Sigmoid colon (tissue), 7 donors: Measurements from ENCODE around the gene KCNJ9. TPM values are rescaled to one million over a fixed set of nuclear protein-coding genes. Genes with fewer than 3 reads are reported as not detected.

Experiments used
- DNase-seq: peaks from one replicate; pipeline ENCODE4 v3.0.0-alpha.2; 2019
- H3K27ac ChIP-seq, 4 donors: fragments of 200-600 bp; sonication (generic); one replicate each; pipeline ENCODE4 v1.5.1; 2016 to 2019; ENCODE audit warnings: mild to moderate bottlenecking in 1 of 4
- H3K27me3 ChIP-seq, 3 donors: fragments of 200-600 bp; sonication (generic); one replicate each; pipeline ENCODE4 v1.5.1; 2019; ENCODE audit warnings: mild to moderate bottlenecking in 1 of 3
- H3K36me3 ChIP-seq, 4 donors: fragments of 200-600 bp; sonication (generic); one replicate each; pipeline ENCODE4 v1.5.1; 2016 to 2019
- H3K4me1 ChIP-seq, 4 donors: fragments of 200-600 bp; sonication (generic); one replicate each; pipeline ENCODE4 v1.5.1; 2017 to 2019
- H3K4me3 ChIP-seq, 4 donors: fragments of 200-600 bp; sonication (generic); one replicate each; pipeline ENCODE4 v1.5.1; 2017 to 2019; ENCODE audit warnings: mild to moderate bottlenecking in 2 of 4, moderate library complexity in 1 of 4
- H3K9me3 ChIP-seq, 4 donors: fragments of 200-600 bp in 3 of 4; sonication (generic) in 3 of 4; one replicate each; pipeline versions ENCODE4 v1.5.1 to v1.6.1; 2013 to 2019
- EP300 ChIP-seq, 4 donors: sonication (generic); formaldehyde crosslinking; IDR thresholded peaks; one replicate each; pipeline ENCODE4 v1.6.1; 2017; ENCODE audit warnings: antibody characterized with exemption in 4 of 4
- POLR2A ChIP-seq, 2 donors: fragments of 450-650 bp; IDR thresholded peaks; one replicate each; pipeline ENCODE4 v1.6.1; 2016; ENCODE audit warnings: antibody characterized with exemption in 2 of 2, mild to moderate bottlenecking in 2 of 2, moderate library complexity in 2 of 2
- POLR2AphosphoS5 ChIP-seq, 4 donors: sonication (generic); formaldehyde crosslinking; IDR thresholded peaks; one replicate each; pipeline ENCODE4 v1.6.1; 2017; ENCODE audit warnings: antibody characterized with exemption in 4 of 4
- WGBS, 2 donors: extraction: QIAGEN DNeasy Blood & Tissue Kit; methylation state at CpG; one replicate each; pipeline ENCODE4 v1.1.7; 2013; 5-methylcytosine and 5-hydroxymethylcytosine counted together
- intact Hi-C: fragments of 100-400 bp; cut with DNase I; formaldehyde crosslinking; loops from one replicate; pipeline ENCODE4 v1.15.1; 2023
- polyA plus RNA-seq, 3 donors: library from polyadenylated mRNA; stranded (reverse); fragments of 200-250 nt; gene quantifications; one replicate each; pipeline ENCODE4 v1.2.3, GENCODE V29; 2013
- total RNA-seq, 4 donors: library from RNA; depleted of rRNA; stranded (reverse); fragments of >200 nt; gene quantifications; one replicate each; pipeline ENCODE4 v1.1.0, GENCODE V29; 2016
- TF ChIP-seq, protein P1 (sequence below), 4 experiments: fragments of 450-650 bp in 3 of 4; fragments of 200-600 bp in 1 of 4; IDR thresholded peaks; one replicate each; pipeline ENCODE4 v1.5.1; 2016 to 2019; ENCODE audit warnings: antibody characterized with exemption in 4 of 4, mild to moderate bottlenecking in 3 of 4, moderate library complexity in 2 of 4
- donor health status: healthy with polysubstance abuse.
- donor health status: Bipolar disorder and iron deficiency.
- donor health status: healthy.

The KCNJ9 gene
- total and polyA plus RNA-seq, 7 donors: under 0.01 to 0.36 (median 0.27) TPM; not detected in 2

DNA sequence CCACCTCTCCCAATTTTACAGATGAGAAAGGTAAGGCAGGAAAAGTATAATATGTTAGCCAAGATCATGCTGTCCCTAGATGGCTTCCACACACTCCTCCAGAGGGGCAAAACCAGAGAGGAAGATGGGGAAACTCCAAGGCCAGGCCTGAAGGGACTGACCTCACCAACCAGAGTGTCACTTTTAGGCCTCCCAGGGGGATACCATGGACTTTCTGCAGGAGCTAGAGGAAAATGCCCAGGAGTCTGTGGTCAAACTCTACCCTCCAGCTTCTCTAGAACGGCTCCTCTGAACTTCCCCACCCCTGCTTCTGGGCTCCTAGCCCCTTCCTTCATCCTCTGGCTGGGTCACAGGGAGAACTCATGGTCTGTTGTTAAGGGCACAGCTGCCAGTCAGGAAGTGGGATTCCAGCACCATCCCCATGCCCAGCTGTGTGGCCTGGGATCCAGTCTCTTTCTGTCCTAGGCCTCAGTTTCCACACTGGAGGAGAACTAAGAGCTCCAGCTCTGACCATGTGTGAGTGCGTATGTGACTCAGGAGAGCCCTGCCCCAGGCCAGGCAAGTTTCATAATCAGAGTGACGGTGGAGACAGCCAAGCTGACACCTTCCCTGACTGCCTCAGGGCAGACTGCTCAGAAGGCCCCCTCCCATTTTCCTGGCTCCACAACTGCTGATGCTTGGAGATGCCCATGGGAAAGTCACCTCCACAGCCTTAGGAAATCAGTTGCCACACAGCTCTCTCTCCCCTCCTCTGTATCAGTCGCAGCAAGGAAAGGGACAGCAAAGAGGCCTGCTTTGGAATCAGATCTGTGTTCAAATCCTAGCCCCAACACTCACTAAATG lies 15.2 kb downstream of the KCNJ9 start:
- Histone ChIP-seq H3K36me3 (peaks cover 6 to 35% (median 12%) of the 10 kb centered on the region in 4 donors), H3K9me3 (no peaks in the 10 kb centered on the region), H3K4me3 (no peak overlapping the region), H3K27me3 (no peaks in the 10 kb centered on the region), H3K4me1 (peaks cover 0 to 40% (median 33%) of the 10 kb centered on the region in 4 donors), H3K27ac (peak overlapping the region in 3 of 4 donors; percentile 91 to 96 (median 94))
- 80 to 81% methylated on average over 4 of the region's 4 CpGs for WGBS, 2 donors
- intact Hi-C loops: loop anchor here (5.0 kb wide), 2 partner anchors 64 to 246 kb away; partner anchors contain the start of genes COPA, NCSTN and PIGM
- DNase-seq: peak; percentile 85
- TF ChIP-seq POLR2AphosphoS5 (IDR thresholded peaks at IDR 0.05) (no peak), EP300 (IDR thresholded peaks at IDR 0.05) (no peak), POLR2A (IDR thresholded peaks at IDR 0.05) (no peak)
- TF ChIP-seq, protein P1, sequence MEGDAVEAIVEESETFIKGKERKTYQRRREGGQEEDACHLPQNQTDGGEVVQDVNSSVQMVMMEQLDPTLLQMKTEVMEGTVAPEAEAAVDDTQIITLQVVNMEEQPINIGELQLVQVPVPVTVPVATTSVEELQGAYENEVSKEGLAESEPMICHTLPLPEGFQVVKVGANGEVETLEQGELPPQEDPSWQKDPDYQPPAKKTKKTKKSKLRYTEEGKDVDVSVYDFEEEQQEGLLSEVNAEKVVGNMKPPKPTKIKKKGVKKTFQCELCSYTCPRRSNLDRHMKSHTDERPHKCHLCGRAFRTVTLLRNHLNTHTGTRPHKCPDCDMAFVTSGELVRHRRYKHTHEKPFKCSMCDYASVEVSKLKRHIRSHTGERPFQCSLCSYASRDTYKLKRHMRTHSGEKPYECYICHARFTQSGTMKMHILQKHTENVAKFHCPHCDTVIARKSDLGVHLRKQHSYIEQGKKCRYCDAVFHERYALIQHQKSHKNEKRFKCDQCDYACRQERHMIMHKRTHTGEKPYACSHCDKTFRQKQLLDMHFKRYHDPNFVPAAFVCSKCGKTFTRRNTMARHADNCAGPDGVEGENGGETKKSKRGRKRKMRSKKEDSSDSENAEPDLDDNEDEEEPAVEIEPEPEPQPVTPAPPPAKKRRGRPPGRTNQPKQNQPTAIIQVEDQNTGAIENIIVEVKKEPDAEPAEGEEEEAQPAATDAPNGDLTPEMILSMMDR (IDR thresholded peaks at IDR 0.05): no peak

- peaks cover 0 to 48% (median 41%) of the 10 kb centered on the region in 4 donors for H3K4me1 ChIP-seq
- WGBS, 2 donors: 63 to 71% methylated on average over 5 of the region's 5 CpGs
- H3K4me3 ChIP-seq: peak overlapping the region; percentile 56 to 90 (median 76)
- H3K9me3 ChIP-seq: no peaks in the 10 kb centered on the region
- H3K27ac ChIP-seq: peak overlapping the region; percentile 91 to 98 (median 95)
- DNase-seq: no peak
- H3K36me3 ChIP-seq: peaks cover under 1 to 27% (median 6%) of the 10 kb centered on the region in 4 donors
- TF ChIP-seq, protein P1 (IDR thresholded peaks at IDR 0.05): no peak
- TF ChIP-seq POLR2AphosphoS5 (IDR thresholded peaks at IDR 0.05) (no peak), EP300 (IDR thresholded peaks at IDR 0.05) (no peak), POLR2A (IDR thresholded peaks at IDR 0.05) (no peak)
- intact Hi-C loops: loop anchor here (5.0 kb wide), 2 partner anchors 65 to 245 kb away; partner anchors contain the start of genes COPA, NCSTN and PIGM
- H3K27me3 ChIP-seq: no peaks in the 10 kb centered on the region
Measured at GRCh38 chr1:160097151-160097910, 16.0 kb downstream of the KCNJ9 start.

DNA sequence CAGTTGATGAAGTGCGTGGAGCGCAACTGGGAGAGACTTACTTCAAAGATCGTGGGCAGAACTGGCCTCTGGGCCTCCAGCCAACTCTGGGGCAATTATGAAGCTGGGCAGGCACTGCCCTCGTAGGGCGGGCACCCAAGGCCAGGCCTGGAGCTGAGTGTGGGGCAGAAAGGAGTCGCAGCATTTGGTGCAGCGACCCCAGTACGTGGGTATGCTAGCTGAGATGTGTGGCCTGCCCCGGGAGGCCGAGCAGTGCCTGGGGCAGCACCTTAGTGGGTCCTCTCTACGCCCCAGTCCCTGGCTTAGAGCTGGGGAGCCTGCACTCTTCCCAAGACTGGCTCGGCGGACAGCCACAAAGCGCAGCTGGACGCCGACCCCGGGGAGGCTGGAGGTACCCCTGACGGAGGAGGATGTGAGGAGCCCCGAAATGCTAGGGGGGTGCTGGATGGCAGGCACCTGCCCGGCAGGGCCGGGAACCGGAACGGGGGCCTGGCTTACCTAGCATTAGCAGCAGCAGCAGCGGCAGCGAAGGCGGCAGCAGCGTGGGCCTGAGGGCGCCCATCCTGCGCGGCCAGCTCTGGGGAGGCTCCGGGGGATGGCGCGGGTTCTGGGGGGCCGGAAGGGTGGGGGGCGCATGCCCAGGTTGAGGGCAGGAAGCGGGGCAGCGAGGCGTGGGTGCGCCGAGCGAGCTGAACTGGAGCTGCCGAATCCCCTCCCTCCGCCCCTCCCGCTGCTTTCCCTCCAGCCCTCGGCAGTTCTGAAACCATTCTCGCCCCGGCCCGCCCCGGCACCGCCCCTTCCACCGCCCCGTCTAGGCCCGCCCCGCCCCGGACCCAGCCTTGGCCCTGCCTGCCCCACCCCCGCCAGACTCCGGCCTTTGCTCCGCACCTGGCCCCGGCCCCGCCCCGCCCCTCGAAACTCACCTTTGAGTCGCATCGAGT lies 16.8 kb downstream of the KCNJ9 start, which contains the start of gene IGSF8:
TSS of gene IGSF8 (minus strand) at position 709 of the 941 bp plus-strand sequence. CDS start at position 562, 147 bp downstream.
- Histone ChIP-seq H3K27me3 (no peaks in the 10 kb centered on the region), H3K9me3 (no peaks in the 10 kb centered on the region), H3K4me1 (peaks cover 0 to 57% (median 49%) of the 10 kb centered on the region in 4 donors), H3K4me3 (peak within 1 kb of the TSS; percentile 56 to 90 (median 76)), H3K36me3 (peaks cover 0 to 18% (median 2%) of the 10 kb centered on the region in 4 donors), H3K27ac (peak within 1 kb of the TSS; percentile 91 to 98 (median 95))
- intact Hi-C loops: loop anchor here (5.0 kb wide), 2 partner anchors 66 to 244 kb away; partner anchors contain the start of genes COPA, NCSTN and PIGM
- peak; percentile 96 for DNase-seq
- TF ChIP-seq POLR2AphosphoS5 (IDR thresholded peaks at IDR 0.05) (peak; percentile 73 to 89 (median 83)), POLR2A (IDR thresholded peaks at IDR 0.05) (peak; percentile 37 to 63)
- TF ChIP-seq, protein P1 (IDR thresholded peaks at IDR 0.05): no peak
- WGBS, 2 donors: 1 to 4% methylated on average over 64 of the region's 64 CpGs
